HG03045 (cell line): ENCODE measurements around the gene ABCG1.

Source experiments
- ATAC-seq: cut with Tn5 transposase; IDR thresholded peaks from one replicate; pipeline ENCODE4 v1.9.1; 2021; ENCODE audit warnings: mild to moderate bottlenecking, moderate library complexity; ENCODE audit not compliant: unreplicated experiment

Gene ABCG1

GRCh38 chr21:42303443-42303842 lies 84.5 kb downstream of the ABCG1 start:
- no peak for ATAC-seq

- ATAC-seq: no peak
Observed at GRCh38 chr21:42304556-42305454, 85.9 kb downstream of the ABCG1 start.

GRCh38 chr21:42305707-42306147 lies 86.8 kb downstream of the ABCG1 start:
- ATAC-seq: no peak

- ATAC-seq: no peak
Observed at GRCh38 chr21:42306366-42307035, 87.6 kb downstream of the ABCG1 start.

- no peak for ATAC-seq
Observed at GRCh38 chr21:42307106-42307505, 88.2 kb downstream of the ABCG1 start.

- no peak for ATAC-seq
Observed at GRCh38 chr21:42308161-42308913, 89.4 kb downstream of the ABCG1 start.

GRCh38 chr21:42308914-42309752 lies 90.2 kb downstream of the ABCG1 start:
- no peak for ATAC-seq

GRCh38 chr21:42309753-42310213 lies 90.8 kb downstream of the ABCG1 start:
- ATAC-seq: no peak

- no peak for ATAC-seq
Observed at GRCh38 chr21:42310411-42311001, 91.6 kb downstream of the ABCG1 start.

GRCh38 chr21:42311160-42311559 lies 92.2 kb downstream of the ABCG1 start:
- ATAC-seq: no peak

GRCh38 chr21:42311816-42312625 lies 93.1 kb downstream of the ABCG1 start:
- ATAC-seq: no peak

- no peak for ATAC-seq
Observed at GRCh38 chr21:42312626-42313104, 93.7 kb downstream of the ABCG1 start.

- no peak for ATAC-seq
Observed at GRCh38 chr21:42313501-42313969, 94.6 kb downstream of the ABCG1 start.

- no peak for ATAC-seq
Observed at GRCh38 chr21:42314616-42315295, 95.8 kb downstream of the ABCG1 start.

GRCh38 chr21:42315296-42315891 lies 96.5 kb downstream of the ABCG1 start, which contains the start of gene TFF3:
Gene TFF3 (minus strand): TSS chr21:42315409. CDS start chr21:42315374, 35 bp downstream.
- ATAC-seq: no peak

GRCh38 chr21:42316891-42317290 lies 98.0 kb downstream of the ABCG1 start:
- ATAC-seq: no peak

- ATAC-seq: no peak
Observed at GRCh38 chr21:42317341-42317741, 98.4 kb downstream of the ABCG1 start.
